A204.1 (cell line): ENCODE results near the gene NR6A1.

ENCODE experiments used
- FAIRE-seq: peaks from 2 replicates; lab custom pipeline; 2012; peaks lifted over from hg19 to GRCh38; lab: Jason Lieb, UNC

The NR6A1 gene

GRCh38 chr9:124721109-124721906 is 49.8 kb downstream of the NR6A1 start:
- no peak for FAIRE-seq

GRCh38 chr9:124720429-124721108 is 50.5 kb downstream of the NR6A1 start:
- FAIRE-seq: no peak

- FAIRE-seq: no peak
These were observed 52.2 kb downstream of the NR6A1 start for GRCh38 chr9:124718928-124719327.

DNA sequence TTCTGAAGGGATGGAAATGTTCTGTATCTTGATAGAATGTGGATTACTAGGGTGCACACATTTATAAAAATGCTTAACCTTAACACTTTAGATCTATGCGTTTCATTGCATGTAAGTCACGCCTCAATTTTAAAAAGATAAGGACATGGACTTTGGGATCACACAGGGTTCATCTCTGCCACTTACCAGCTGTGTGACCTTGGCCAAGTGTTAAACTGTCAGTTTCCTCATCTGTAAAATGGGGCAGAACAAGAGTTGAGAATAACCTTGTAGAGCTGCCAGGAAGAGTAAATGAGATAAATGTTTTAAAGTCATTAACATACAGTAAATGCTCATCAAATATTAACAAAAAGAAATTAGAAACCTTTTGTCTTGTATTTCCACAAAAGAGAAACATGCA is 53.5 kb downstream of the NR6A1 start:
- FAIRE-seq: no peak

DNA sequence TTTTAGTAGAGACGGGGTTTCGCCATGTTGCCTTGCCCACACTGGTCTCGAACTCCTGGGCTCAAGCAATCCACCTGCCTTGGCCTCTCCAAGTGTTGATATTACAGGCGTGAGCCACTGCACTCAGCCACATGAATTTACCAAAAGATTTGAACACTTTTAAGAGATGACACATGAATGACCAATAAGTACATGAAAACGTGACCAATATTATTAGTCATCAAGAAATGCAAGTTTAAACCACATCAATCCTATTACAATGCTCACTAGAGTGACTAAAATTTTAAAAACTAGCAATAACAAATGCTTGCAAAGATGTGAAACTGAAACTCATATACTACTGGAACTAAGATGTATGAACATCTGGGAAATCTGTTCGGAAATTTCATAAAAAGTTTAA is 54.3 kb downstream of the NR6A1 start:
- no peak for FAIRE-seq

- no peak for FAIRE-seq
These were observed 60.3 kb downstream of the NR6A1 start for GRCh38 chr9:124710766-124711165.

GRCh38 chr9:124709292-124709690 is 61.8 kb downstream of the NR6A1 start:
- no peak for FAIRE-seq

DNA sequence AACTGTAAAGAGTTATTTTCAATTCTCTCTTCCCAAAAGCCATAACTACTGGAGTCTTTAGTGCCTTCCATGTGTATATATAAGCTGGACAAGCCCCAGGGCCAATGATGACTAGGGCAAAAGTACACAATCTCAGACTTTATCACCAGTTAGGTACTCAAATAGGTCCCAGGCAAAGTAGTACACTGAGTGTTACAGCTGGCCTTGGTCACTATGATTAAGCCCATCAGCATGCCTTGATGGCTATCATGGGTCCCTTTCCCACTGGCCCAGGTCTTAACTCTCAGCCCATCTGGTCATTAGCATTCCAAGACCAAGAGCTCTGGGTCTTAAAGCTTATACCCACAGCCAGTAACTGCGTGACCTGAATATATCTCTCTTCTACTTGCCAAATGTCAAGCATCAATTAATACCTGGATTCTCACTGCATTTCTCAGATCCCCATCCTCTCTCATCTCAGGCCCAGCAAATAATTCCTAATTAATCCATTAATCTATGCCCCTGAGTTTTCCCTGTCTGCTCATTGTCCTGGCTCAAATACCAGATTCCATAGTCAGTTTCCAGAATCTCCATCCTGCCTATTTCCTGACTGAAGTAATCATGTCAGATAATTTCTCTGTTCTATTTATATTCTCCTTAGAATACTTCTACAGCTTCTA is 62.3 kb downstream of the NR6A1 start:
- no peak for FAIRE-seq

DNA sequence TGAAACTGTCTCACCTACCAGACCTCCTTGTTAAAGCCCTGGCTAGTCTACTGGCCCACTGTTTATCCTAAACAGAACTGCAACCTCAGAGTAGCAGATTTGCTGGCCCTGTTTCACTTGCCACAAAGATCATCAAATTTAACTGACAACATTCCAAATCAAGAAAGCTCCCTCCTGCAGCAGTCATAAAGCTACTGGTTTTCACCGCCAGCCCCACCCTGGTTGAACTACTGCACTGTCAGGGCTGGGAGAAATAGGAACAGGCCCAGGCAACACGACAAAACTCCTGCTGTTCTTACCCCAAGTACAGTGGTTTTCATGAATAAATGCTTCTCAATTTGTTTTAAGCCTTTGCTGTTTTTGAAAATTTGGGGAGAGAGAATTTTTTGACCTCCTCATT is 63.0 kb downstream of the NR6A1 start:
- FAIRE-seq: no peak

- no peak for FAIRE-seq
These were observed 63.4 kb downstream of the NR6A1 start for GRCh38 chr9:124707666-124708065.

GRCh38 chr9:124706685-124707084 is 64.4 kb downstream of the NR6A1 start:
- FAIRE-seq: no peak

- FAIRE-seq: no peak
These were observed 71.5 kb downstream of the NR6A1 start for GRCh38 chr9:124699575-124699974.

- FAIRE-seq: no peak
These were observed 72.8 kb downstream of the NR6A1 start for GRCh38 chr9:124698265-124698664.

DNA sequence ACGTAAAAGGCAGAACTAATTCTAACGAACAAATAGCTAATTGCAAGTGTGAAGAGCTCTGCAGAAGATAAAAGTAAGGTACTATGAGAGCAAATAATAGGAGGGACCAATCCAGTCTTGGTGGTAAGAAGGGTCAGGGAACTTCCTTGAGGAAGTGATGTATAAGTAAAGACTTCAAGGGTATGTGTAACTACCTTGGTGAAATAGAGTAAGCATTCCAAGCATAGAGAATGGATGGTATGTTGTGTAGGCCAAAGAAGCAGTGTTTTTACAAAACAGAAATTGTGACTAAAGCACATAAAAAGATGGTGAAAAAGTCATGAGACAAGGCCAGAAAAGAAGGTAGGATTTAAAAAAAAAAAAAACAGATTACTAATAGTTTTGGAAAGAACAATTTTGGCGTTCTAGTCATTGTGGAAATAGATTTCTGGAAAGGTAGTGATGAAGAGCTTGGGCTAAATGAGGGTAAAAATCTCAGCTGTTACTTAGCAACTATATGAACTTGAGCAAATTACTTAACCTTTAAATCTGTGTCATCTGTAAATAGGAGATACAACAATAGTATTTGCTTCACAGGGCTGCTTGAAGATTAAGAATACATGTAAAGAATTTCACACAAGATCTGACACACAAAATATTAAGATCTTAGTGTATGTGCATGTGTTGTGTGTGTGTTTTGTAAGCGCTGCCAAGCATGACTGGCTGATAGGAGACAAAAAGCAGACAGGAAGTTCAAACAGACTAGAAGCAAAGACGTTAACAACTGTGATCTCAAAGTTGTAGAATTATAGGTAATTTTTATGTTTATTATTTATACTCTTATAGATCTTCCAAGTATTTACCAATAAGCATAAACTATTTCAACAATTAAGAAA is 73.5 kb downstream of the NR6A1 start:
- no peak for FAIRE-seq

DNA sequence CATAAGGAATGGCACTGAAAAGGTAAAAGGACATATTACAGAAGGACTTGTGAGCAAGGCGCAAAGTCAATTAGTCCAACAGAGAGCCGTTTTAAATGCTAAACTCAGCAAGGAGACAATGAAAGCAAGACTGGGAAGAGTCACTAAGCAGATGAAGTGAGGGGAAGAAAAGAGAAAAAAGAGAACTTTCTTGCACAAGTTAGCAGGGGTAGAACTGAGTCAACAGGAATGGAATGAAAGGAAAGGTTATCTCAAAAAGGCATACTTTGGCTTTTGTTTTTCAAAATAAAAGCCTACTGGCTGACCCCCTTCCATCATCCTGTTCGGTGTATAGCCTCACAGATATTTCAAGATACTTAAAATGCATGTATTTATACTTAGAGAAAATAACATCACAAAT is 75.0 kb downstream of the NR6A1 start:
- FAIRE-seq: no peak

DNA sequence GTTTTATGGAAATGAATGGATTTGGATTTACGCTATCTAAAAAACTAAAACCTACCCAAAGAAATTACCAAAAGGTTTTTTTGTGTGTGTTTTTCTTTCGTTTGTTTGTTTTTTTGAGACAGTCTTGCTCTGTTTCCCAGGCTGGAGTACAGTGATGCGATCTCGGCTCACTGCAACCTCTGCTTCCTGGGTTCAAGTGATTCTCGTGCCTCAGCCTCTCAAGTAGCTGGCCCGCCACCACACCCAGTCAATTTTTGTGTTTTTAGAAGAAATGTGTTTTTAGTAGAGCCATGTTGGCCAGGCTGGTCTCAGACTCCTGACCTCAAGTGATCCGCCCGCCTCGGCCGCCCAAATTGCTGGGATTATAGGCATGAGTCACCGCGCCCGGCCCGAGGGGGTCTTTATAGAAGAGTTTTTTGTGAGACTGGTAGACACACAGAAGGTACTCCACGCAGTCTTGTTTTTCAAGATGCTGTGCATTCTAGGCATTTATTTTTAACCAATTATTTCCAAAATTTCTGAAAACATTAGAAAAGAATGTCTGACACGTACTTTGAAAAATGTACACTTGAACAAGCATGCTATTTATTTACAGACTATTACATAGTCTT is 75.7 kb downstream of the NR6A1 start:
- no peak for FAIRE-seq

DNA sequence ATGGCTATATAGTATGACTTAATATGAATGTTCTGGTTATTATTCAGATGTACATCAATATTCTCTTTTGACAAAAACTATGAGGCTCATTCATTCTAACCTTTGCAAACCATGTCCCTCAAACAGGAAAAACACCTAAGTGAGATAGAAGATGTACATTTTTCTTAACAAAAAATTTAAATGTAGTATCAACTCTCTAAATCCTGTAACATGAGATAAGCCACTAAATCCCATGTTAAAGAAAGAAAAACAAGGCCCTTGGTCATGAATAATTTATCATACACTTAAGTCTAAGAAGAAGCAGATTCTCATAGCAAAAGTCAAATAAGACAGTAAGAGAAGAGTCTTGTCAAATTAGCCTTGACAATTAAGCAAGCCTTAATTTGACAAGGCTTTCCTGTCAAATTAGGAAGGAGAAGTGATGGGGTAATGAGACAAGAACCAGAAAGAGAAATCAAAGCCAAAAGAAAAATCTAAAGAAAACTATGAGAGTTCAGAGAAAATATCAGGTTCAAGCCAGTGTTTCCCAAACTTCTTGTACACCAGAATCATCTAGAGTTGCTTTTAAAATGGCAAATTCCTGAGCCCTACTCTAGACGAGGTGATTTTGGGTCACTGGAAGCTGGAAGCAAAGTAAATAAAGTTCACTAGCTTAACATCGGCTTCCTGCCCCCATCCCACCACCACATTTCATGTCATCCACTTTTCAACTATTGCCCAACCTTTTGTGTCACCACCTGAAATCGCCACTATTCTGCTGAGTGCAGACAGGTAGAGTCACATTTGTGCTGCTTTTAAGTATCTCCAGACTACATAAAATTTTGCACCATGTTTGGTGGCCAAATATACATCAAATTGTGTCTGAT is 76.5 kb downstream of the NR6A1 start:
- FAIRE-seq: no peak

DNA sequence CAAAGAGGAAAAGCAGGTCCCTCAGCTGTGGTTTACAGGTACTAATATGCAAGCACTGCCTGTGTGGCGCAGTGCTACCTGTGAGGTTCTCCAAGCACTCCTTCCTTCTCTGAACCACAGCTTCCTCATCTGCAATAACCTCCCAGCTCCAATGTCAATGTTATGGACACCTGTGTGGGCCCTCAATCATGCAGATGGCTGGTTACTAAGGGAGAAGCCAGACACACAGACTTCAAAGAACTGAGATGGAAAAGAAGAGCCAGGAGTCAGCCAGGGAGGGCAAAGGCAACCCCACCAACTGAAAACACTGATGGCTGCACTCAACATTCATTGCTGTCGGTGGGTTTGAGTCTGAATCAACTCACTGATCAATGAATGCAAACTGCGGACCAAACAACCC is 77.7 kb downstream of the NR6A1 start:
- FAIRE-seq: no peak

DNA sequence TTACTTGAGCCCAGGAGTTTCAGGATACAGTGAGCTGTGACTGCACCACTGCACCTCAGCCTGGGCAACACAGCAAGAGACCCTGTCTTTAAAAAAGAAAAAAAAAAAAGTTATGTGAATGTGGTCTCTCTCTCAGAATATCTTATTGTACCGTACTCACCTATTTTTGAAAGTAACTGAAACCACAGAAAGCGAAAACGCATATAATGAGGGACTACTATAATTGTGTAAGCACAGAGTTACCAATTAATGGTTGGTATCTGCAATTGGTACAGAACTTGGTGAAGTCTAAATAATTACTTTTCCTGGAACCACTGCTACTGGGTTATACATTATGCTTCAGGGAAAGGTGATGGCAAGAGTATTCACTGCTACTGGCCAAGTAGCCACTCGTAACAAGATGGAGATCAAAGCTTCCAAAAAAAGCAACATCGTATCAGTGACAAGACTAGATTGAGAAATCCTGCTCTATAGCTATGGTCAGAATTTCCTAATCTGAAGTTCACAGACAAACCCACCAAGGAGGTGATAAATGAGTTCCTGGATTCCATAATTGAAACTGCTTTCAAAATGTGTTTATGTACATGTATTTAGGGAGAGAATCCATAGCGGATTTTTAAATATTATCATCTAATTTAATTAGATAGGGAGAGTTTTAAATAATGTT is 82.7 kb downstream of the NR6A1 start:
- FAIRE-seq: no peak

DNA sequence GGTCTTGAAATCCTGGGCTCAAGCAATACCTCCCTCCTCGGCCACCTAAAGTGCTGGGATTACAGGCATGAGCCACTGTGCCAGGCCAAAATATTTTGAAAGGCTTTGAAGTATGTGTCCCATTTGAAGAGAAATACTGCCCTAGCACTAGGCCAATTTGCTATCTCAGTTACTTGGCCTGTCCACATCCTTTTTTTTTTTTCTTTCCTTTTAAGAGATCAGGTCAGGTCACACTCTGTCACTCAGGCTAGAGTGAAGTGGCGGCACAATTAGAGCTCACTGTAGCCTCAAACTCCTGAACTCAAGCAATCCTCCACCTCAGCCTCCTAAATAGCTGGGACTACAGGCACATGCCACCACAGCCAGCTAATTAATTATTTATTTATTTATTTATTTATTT is 84.2 kb downstream of the NR6A1 start:
- no peak for FAIRE-seq
